Measurements from ENCODE around the gene SMG6. TPM values are rescaled to one million over a fixed set of nuclear protein-coding genes. Genes with fewer than 3 reads are reported as not detected.

Gene SMG6
- total RNA-seq, 1 experiment from 2014 or later = 36.1 TPM

DNA sequence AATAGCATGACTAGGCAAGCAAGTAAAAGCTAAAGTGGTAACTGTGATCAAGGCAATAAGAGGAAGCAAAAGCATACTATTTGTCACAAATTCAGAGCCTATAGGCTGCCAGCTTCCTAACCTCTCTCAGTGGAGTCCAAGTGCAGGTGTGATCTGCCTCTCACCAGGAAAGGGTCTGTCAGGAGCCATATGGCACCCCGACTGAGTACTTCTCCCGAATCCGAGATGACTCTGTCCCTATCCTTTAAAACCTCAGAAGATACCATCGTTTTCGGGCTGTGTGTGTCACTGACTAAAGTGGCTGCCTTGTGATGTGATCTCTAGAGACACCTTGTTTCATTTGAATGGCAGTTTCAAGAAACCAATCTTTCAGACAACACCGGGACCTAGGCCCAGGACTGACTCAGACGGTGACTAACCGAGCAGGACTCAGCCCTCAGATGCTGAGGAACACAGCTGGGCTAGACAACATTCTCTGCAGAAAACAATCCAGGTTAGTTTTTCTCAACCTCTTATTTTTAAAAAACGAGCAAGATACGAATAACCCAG, 63.6 kb downstream of the SMG6 start:
- no peaks in the 10 kb centered on the region for H3K4me1 ChIP-seq (ENCODE audit: insufficient read depth, low read length, poor library complexity, severe bottlenecking)
- CTCF ChIA-PET = interaction anchor here (0.6 kb wide), 1 partner anchor 29 kb away, joined by 10 read pairs; no protein-coding TSS in a partner anchor
- POLR2A ChIA-PET (ENCODE audit: low non-redundant PET) = no interaction called here
- TF ChIP-seq, protein P1, sequence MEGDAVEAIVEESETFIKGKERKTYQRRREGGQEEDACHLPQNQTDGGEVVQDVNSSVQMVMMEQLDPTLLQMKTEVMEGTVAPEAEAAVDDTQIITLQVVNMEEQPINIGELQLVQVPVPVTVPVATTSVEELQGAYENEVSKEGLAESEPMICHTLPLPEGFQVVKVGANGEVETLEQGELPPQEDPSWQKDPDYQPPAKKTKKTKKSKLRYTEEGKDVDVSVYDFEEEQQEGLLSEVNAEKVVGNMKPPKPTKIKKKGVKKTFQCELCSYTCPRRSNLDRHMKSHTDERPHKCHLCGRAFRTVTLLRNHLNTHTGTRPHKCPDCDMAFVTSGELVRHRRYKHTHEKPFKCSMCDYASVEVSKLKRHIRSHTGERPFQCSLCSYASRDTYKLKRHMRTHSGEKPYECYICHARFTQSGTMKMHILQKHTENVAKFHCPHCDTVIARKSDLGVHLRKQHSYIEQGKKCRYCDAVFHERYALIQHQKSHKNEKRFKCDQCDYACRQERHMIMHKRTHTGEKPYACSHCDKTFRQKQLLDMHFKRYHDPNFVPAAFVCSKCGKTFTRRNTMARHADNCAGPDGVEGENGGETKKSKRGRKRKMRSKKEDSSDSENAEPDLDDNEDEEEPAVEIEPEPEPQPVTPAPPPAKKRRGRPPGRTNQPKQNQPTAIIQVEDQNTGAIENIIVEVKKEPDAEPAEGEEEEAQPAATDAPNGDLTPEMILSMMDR (conservative IDR thresholded peaks at IDR 0.05; ENCODE audit: low read depth, low read length) = no peak
- no peak for TF ChIP-seq EZH2 (IDR thresholded peaks at IDR 0.05; ENCODE audit: borderline replicate concordance, low read depth, low read length, poor library complexity, severe bottlenecking)
- no peak overlapping the region for H3K27ac ChIP-seq (ENCODE audit: low read depth, low read length, poor library complexity, severe bottlenecking)
- H3K9me3 ChIP-seq (ENCODE audit: low read depth, low read length, poor library complexity, severe bottlenecking) = no peaks in the 10 kb centered on the region
- intact Hi-C loops (cut with micrococcal nuclease; ENCODE audit: unreplicated experiment) = no loop called here
- H3K36me3 ChIP-seq (ENCODE audit: insufficient read depth, low read length, poor library complexity, severe bottlenecking) = peaks cover 18% of the 10 kb centered on the region
- no peaks in the 10 kb centered on the region for H3K27me3 ChIP-seq (replicated peaks; ENCODE audit: insufficient read depth, low read depth, low read length, poor library complexity)
- H3K4me3 ChIP-seq (ENCODE audit: low read depth, low read length, poor library complexity, severe bottlenecking) = no peak overlapping the region
- BruUV-seq (replicated peaks) = no TSS peak
- no peak for DNase-seq (ENCODE audit: low spot score)

DNA sequence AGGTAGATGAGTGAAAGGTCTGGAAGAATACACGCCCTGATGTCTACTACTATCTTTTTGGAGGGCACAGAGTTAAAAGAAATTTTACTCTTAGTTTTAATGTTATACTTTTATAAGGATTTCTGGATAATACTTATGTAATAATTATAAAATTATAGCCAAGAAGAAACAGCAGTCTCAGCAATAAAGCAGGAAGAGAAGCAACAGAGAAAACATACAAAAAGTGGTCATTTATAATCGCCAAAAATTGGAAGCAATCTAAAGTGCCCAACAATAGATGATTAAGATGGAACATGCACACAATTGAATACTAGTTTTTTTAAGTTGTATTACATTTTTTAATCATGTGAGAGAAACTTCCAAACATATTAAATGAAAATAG, 64.4 kb downstream of the SMG6 start:
- TF ChIP-seq, protein P1 (conservative IDR thresholded peaks at IDR 0.05; ENCODE audit: low read depth, low read length) = no peak
- no peak for TF ChIP-seq EZH2 (IDR thresholded peaks at IDR 0.05; ENCODE audit: borderline replicate concordance, low read depth, low read length, poor library complexity, severe bottlenecking)
- CTCF ChIA-PET = no interaction called here
- Histone ChIP-seq H3K27ac (ENCODE audit: low read depth, low read length, poor library complexity, severe bottlenecking) (no peak overlapping the region), H3K27me3 (replicated peaks; ENCODE audit: insufficient read depth, low read depth, low read length, poor library complexity) (no peaks in the 10 kb centered on the region), H3K4me3 (ENCODE audit: low read depth, low read length, poor library complexity, severe bottlenecking) (no peak overlapping the region), H3K4me1 (ENCODE audit: insufficient read depth, low read length, poor library complexity, severe bottlenecking) (no peaks in the 10 kb centered on the region), H3K36me3 (ENCODE audit: insufficient read depth, low read length, poor library complexity, severe bottlenecking) (peaks cover 15% of the 10 kb centered on the region), H3K9me3 (ENCODE audit: low read depth, low read length, poor library complexity, severe bottlenecking) (no peaks in the 10 kb centered on the region)
- no TSS peak for BruUV-seq (replicated peaks)
- POLR2A ChIA-PET (ENCODE audit: low non-redundant PET) = no interaction called here
- DNase-seq (ENCODE audit: low spot score) = no peak
- intact Hi-C loops (cut with micrococcal nuclease; ENCODE audit: unreplicated experiment) = no loop called here

DNA sequence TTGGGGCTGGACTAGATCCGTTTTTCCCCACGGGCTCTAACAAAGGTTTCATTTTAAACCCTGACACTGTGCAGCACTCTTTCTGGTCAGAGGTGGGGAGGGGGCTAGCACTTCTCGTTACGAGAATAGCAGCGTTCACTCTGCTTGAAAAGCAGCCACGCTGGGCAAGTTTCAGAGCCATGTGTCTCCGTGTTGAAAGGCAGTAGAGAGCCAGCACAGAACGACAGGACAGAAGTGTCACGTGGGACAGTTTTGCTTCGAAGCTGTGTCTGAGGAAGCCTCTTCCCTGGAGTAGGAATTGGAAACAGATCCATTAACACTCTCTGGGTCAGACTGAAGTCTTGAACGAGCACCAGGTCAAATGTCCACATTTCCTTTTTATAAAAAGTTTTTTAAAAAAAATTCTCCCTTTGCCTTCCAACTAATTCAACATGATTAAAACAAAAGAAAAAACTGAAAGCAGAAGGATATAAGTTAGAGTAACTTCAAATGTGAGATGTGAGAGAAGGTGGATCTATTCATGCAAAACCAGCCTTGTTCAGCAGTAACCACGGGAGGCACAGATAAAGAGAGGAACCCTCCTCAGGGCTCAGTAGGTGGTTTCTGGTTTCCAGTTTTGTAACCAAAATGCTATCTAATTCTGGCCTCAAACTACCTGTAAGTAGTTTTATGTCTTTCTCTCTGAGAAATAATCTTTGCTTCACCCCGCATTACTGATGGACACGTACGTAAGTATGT, 65.0 kb downstream of the SMG6 start:
- Histone ChIP-seq H3K36me3 (ENCODE audit: insufficient read depth, low read length, poor library complexity, severe bottlenecking) (peaks cover 10% of the 10 kb centered on the region), H3K9me3 (ENCODE audit: low read depth, low read length, poor library complexity, severe bottlenecking) (no peaks in the 10 kb centered on the region), H3K4me3 (ENCODE audit: low read depth, low read length, poor library complexity, severe bottlenecking) (no peak overlapping the region), H3K4me1 (ENCODE audit: insufficient read depth, low read length, poor library complexity, severe bottlenecking) (no peaks in the 10 kb centered on the region), H3K27me3 (replicated peaks; ENCODE audit: insufficient read depth, low read depth, low read length, poor library complexity) (no peaks in the 10 kb centered on the region), H3K27ac (ENCODE audit: low read depth, low read length, poor library complexity, severe bottlenecking) (no peak overlapping the region)
- BruUV-seq (replicated peaks) = no TSS peak
- POLR2A ChIA-PET (ENCODE audit: low non-redundant PET) = interaction anchor here (0.9 kb wide), 1 partner anchor 148 kb away, joined by 6 read pairs; no protein-coding TSS in a partner anchor
- CTCF ChIA-PET = no interaction called here
- TF ChIP-seq, protein P1 (conservative IDR thresholded peaks at IDR 0.05; ENCODE audit: low read depth, low read length) = no peak
- TF ChIP-seq EZH2 (IDR thresholded peaks at IDR 0.05; ENCODE audit: borderline replicate concordance, low read depth, low read length, poor library complexity, severe bottlenecking) = no peak
- no peak for DNase-seq (ENCODE audit: low spot score)
- intact Hi-C loops (cut with micrococcal nuclease; ENCODE audit: unreplicated experiment) = no loop called here
